Stimulated activated CD8-positive, alpha-beta memory T cell treated with anti-CD3 and anti-CD28 coated beads, Interleukin-15, amount 100 ng/mL, for 24 hours (primary cell): ENCODE data around the gene LHX2.

Source experiments
- DNase-seq: peaks from one replicate; pipeline ENCODE4 v3.0.0-alpha.2; 2020; ENCODE audit warnings: low read depth

The LHX2 gene

DNA sequence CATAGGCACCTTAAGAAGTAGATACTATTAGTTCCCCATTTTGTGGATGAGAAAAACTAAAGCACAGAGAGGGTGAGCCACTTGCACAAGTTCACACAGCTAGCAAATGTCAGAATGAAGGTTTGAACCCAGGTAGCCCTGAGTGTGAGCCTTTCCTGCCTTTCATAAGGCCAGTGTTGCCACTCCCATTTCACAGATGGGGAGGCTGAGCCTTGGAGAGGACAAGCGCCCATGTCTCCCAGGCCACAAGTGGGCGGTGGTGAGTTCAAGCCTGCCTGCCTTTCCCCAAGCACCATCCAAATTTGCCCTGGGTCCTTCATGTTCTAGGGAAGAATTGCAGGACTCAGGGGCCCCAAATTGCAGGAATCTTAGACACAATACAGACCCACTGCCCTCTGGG is 50.6 kb downstream of the LHX2 start:
- no peak for DNase-seq

DNA sequence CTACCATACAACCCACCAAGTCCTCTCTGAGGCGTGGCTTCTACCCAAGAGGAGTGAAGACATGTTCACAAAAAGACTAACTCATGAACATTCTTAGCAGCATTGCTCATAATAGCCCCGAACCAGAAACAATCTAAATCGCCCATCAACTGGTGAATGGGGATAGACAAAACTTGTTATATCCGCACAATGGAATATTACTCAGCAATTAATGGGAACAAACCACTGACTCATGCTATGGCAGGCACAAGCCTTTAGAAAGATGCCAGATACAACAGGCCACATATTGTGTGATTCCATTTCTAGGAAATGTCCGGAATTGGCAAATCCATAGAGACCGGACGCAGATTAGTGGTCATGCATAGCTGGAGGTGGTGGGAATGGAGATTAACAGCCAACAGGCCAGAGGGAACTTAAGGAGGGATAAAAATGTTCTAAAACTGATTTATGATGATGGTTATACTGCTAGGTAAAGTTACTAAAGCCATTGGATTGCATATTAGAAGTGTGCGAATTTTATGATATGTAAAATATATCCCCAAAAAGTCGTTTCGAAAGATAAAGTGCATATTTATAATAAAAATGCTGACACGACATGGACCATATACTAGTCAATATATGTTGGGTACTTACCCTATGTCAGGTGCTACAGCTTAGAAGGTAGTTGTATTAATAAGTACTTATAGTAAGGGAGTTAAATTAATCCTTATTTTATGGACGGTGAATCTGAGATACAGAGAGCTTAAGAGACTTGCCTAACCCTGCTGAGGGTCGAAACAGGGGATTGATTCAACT is 55.4 kb downstream of the LHX2 start:
- no peak for DNase-seq

DNA sequence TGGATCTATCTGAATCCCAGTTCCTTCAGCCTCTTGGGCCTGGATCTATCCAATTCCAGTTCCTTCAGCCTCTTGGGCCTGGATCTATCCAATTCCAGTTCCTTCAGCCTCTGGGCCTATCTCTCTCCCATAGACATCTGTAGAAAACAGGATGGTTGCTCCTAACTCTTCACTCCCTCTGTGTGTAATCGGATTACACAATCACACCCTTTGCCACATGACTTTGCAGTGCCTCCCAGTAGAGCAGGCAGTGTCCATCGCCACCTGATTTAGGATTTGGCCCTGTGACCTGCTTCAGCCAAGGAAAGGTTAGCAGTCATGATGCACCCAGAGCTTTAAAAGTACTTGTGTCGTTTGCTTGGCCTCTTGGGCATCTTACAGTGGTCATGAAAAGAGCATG is 56.7 kb downstream of the LHX2 start:
- no peak for DNase-seq

DNA sequence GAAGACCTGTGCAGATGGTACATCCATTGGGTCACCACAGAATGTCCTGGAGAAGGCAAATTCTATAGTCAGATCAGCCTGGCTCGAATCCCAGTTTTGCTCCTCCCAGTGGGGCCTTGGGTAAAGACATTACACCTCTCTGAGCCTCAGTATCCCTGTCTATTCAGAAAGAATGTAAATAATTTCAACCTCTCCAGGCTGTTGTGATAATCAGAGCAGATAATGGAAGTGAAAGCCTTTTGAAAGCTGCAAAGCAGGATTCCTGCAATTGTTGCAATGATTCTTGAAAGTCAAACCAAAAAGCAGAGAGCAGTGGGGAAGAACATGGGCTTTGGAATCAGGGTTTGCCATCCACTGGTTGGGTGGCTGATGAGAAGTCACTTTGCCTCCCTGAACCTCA is 63.2 kb downstream of the LHX2 start:
- DNase-seq, result no peak

DNA sequence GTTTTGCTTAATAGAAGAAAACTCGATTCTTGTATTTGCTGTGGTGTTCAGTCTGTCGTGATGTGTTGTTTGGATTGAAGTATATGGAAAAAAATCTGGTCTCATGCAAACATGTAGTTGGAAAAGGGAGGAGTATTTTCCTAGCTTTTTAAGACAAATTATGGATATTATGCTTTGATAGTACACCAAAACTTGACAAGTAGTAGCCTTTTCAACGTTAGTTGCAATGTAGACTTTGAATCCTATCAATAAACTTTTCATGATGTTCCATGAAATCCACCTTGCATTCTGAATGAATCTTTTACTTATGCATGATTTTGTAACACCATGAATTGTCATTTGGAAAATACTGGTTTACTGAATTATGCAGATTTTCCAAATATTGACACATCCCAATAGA is 64.2 kb downstream of the LHX2 start:
- DNase-seq, result no peak

DNA sequence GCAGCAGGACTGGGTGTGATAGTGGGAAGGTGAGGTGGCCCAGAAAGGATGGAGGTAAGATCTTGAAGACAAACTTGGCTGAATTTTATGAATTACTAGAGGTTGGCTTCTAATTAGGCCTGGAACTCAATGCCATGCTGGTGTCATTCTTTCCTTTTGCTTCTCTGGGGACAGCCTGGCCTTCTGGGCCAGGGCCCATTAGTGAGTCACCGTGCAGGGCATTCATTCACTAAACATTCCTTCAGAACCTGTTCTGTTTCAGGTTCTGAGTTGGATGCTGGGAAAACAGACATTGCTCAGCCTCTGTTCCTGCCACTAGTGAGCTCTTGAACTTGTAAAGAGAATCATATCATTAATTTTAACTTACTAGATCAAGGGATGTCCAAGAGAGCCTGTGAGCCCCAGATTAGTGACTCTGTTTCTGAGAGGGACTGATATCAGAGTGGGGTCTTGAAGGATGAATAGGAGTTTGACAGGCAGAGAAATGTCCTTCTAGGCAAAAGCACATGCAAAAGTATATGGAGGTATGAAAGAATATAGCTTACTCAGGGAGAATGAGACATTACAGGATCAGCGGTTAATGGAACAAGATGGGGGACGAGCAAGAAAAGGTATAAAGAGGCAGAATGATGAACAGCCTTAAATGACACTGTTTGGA is 66.5 kb downstream of the LHX2 start:
- DNase-seq, result no peak

DNA sequence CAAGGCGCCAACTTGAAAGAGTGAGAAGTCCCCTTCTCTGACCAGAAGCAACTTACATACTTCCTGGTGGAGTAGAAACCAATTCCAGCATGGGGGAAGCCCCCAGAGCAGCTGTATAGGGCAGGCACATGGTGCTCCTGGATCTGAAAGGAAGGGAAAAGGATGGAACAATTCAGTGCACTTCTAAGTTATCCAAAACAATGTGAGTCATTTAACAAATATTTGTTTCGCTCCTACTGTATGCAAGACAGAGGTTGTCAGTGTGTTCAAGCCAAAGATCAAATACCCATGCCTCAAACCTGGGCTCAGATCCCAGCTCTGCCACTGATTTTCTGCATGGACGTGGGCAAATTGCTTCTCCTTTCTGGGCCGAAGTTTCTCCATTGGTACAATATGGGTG is 67.1 kb downstream of the LHX2 start:
- no peak for DNase-seq

DNA sequence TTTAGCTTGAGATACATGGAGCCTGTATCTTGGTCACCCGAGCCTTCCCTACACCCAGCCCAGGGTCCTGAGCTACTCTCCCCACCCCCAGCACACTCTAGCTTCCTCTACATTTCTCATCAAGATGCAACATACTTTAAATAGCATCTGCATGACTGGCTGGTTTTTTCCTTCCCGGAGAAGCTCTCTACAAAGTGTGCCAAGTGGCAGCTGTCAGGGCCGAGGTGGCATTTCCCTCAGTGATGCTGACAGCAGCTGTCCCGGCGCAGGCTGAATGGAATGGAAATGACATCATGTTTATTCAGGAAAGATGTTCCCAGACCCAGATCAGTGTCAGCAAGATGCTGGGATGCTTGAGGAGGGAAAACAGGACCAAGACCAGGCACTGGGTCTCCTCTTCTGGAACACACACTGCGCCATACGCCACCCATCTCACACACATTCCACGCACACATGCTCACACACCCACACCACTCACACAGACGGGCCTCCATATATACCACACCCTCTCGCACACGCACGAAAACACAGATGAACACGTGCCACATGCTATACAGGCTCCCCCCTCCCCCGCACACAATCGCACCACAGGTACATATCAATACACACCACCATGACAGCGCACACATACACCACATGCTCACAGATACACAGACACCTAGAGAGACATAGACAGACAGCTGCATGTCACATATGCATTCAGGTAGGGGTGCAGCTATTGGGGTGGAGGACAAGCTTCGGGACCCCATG is 67.8 kb downstream of the LHX2 start:
- no peak for DNase-seq

DNA sequence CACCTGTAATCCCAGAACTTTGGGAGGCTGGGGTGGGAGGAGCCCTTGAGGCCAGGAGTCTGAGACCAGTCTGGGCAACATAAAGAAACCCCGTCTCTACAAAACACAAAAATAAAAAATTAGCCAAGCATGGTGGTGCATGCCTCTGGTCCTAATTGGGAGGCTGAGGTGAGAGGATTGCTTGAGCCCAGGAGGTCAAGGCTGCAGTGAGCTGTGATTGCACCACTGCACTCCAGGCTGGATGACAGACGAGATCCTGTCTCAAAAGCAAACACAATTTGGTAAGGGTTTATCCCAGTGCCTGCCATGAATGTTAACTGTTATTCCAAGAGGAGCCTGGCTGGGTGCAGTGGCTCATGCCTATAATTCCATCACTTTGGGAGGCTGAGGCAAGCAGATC is 71.1 kb downstream of the LHX2 start:
- no peak for DNase-seq
